Stimulated activated effector memory CD8-positive, alpha-beta T cell treated with anti-CD3 and anti-CD28 coated beads, Interleukin-12 subunit alpha, Interleukin-12 subunit beta, amount 100 ng/mL, for 72 hours (primary cell): ENCODE measurements around the gene OPN3.

ENCODE experiments used
- ATAC-seq: fragments of 150-1000 bp; cut with Tn5 transposase; 2 replicates; pipeline ENCODE4 v1.10.0; 2021
- DNase-seq, 2 donors: peaks; one replicate each; pipeline ENCODE4 v3.0.0; 2021 to 2022; ENCODE audit warnings: low spot score in 2 of 2
- H3K27ac Mint-ChIP-seq: one replicate; pipeline ENCODE4 v1.8.0; 2022; ENCODE audit warnings: mild to moderate bottlenecking, mixed read lengths
- H3K36me3 Mint-ChIP-seq: one replicate; pipeline ENCODE4 v1.8.0; 2022; ENCODE audit warnings: mild to moderate bottlenecking, mixed read lengths
- H3K4me1 Mint-ChIP-seq: one replicate; pipeline ENCODE4 v1.8.0; 2022; ENCODE audit warnings: mixed read lengths
- H3K4me3 Mint-ChIP-seq: one replicate; pipeline ENCODE4 v1.8.0; 2022; ENCODE audit warnings: mild to moderate bottlenecking, mixed read lengths
- H3K9me3 Mint-ChIP-seq: one replicate; pipeline ENCODE4 v1.8.0; 2022; ENCODE audit warnings: mixed read lengths

The OPN3 gene

DNA sequence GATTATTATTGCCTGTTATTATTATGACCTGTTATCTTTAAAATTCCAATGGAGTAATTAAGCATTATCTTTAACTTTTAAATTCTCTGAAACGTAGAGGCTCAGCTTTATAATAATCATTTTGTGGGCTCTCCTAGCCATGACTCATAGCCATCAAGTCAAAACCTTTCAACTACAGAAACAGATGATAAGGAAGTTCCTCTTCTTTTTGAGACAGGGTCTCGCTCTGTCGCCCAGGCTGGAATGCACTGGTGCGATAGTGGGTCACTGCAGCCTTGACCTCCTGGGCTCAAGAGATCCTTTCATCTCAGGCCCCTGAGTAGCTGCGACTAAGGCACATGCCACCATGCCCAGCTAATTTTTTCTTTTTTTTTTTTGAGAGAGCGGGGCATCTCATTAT, 43.5 kb downstream of the OPN3 start:
- Mint-ChIP-seq H3K9me3 (no peaks in the 10 kb centered on the region), H3K36me3 (peaks cover 8% of the 10 kb centered on the region), H3K4me1 (peaks cover 24% of the 10 kb centered on the region), H3K27ac (no peak overlapping the region), H3K4me3 (no peak overlapping the region)
- ATAC-seq, result no peak
- DNase-seq, result no peak

DNA sequence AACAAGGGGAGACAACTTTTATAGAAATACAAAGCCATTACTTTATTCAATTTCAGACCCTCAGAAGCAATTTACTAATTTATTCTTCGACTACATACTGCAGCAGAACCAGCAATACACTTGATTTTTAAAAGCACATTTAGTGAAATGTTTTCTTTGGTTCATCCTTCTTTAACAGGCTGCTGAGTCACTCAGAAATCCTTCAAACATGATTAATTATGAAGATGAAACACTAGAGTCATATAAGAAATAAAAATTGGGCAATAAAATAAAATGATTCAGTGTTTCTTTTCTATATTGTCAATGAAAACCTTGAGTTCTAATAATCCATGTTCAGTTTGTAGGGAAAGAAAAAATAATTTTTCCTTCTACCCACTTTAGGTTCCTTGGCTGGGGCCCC, 47.0 kb downstream of the OPN3 start:
- Mint-ChIP-seq H3K4me1 (peaks cover 26% of the 10 kb centered on the region), H3K9me3 (no peaks in the 10 kb centered on the region), H3K4me3 (no peak overlapping the region), H3K27ac (peak overlapping the region; percentile 72), H3K36me3 (peaks cover 8% of the 10 kb centered on the region)
- no peak for DNase-seq
- no peak for ATAC-seq

DNA sequence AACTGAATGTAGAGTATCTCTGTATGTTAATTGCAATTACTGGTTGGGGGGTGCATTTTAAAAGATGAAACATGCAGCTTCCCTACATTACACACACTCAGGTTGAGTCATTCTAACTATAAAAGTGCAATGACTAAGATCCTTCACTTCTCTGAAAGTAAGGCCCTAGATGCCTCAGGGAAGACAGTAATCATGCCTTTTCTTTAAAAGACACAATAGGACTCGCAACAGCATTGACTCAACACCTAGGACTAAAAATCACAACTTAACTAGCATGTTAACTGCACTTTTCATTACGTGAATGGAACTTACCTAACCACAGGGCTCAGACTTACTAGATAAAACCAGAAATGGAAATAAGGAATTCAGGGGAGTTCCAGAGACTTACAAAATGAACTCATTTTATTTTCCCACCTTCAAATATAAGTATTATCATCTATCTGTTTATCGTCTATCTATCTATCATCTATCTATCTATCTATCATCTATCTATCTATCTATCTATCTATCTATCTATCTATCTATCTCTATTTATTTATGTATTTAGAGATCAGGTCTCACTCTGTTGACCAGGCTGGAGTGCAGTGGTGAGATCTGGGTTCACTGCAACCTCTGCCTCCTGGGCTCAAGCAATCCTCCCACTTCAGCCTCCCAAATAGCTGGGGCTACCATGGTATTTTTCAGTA, 47.8 kb downstream of the OPN3 start:
- peaks cover 8% of the 10 kb centered on the region for H3K36me3 Mint-ChIP-seq
- peak overlapping the region; percentile 1 for H3K4me3 Mint-ChIP-seq
- H3K4me1 Mint-ChIP-seq, result peaks cover 26% of the 10 kb centered on the region
- DNase-seq (no peak), ATAC-seq (peak; percentile 98)
- H3K27ac Mint-ChIP-seq, result peak overlapping the region; percentile 72
- no peaks in the 10 kb centered on the region for H3K9me3 Mint-ChIP-seq

DNA sequence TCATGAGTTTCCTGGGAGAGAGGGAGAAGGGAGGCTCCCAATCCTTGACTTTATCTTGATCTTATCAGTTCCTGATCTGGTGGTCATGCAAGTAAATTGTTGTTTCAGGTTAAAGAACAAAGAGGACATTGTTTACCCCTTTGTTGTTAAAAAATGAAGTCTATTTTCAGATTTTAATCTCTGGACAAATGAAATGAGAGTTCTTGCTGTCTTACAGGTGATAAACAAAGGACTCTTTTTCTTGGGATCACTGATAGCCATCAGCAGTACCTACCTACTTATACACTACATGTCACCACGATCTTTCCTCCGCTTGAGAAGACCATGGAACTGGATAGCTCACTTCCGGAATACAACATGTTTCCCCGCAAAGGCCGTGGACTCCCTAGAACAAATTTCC, 48.4 kb downstream of the OPN3 start:
- no peak for DNase-seq
- Mint-ChIP-seq H3K27ac (peak overlapping the region; percentile 72), H3K9me3 (no peaks in the 10 kb centered on the region), H3K36me3 (peaks cover 8% of the 10 kb centered on the region), H3K4me3 (peak overlapping the region; percentile 1), H3K4me1 (peaks cover 26% of the 10 kb centered on the region)
- no peak for ATAC-seq

GRCh38 chr1:241591317-241591716, 48.9 kb downstream of the OPN3 start:
- ATAC-seq (peak; percentile 35), DNase-seq (no peak)
- Mint-ChIP-seq H3K36me3 (peaks cover 8% of the 10 kb centered on the region), H3K4me1 (peaks cover 26% of the 10 kb centered on the region), H3K9me3 (no peaks in the 10 kb centered on the region), H3K27ac (no peak overlapping the region), H3K4me3 (no peak overlapping the region)

GRCh38 chr1:241590719-241591118, 49.5 kb downstream of the OPN3 start:
- Mint-ChIP-seq H3K9me3 (no peaks in the 10 kb centered on the region), H3K4me1 (peaks cover 26% of the 10 kb centered on the region), H3K36me3 (peaks cover 8% of the 10 kb centered on the region), H3K4me3 (no peak overlapping the region), H3K27ac (no peak overlapping the region)
- no peak for DNase-seq
- ATAC-seq, result no peak

DNA sequence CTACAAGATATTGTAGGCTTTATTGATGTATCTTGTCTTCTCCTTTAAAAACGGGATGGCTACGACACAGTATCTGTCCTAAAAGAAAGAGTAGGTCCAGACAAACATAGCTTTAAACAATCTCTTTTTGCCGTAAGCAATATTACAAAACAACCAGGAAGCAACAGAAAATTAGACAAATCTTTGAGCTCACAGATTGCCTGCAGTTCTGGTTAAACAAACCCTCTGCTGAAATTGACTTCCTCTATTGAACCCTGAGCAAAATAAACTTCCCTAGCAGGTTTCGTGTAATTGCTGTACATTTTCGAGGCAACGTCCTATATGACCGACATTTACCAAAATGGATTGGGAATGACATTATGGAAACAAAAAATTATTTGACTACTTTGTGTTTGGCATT, 50.6 kb downstream of the OPN3 start:
- DNase-seq (no peak), ATAC-seq (no peak)
- Mint-ChIP-seq H3K36me3 (peaks cover 8% of the 10 kb centered on the region), H3K4me1 (peaks cover 26% of the 10 kb centered on the region), H3K27ac (no peak overlapping the region), H3K9me3 (no peaks in the 10 kb centered on the region), H3K4me3 (no peak overlapping the region)

DNA sequence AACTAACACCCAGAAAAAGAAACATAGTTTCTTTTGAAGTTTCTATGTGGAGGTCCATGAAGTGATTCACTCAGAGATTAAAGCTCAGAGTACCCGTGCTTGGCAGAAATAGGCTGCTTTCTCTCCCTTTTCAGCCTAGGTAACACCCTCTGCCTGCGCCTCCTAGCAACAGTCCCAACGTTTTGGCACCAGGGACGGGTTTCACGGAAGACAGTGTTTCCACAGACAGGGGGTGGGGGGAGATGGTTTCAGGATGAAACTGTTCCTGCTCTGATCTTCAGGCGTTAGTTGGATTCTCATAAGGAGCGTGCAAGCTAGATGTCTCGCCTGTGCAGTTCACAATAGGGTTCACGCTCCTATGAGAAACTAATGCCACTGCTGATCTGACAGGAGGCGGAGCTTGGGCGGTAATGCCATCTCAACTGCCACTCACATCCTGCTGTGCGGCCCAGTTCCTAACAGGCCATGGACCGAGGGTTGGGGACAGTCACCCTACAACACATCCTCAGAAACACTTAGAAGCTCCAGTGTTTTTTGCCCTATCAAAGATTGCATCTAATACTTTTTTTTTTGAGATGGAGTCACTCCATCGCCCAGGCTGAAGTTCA, 53.2 kb downstream of the OPN3 start:
- no peak overlapping the region for H3K4me3 Mint-ChIP-seq
- DNase-seq, result no peak
- ATAC-seq, result no peak
- H3K36me3 Mint-ChIP-seq, result no peaks in the 10 kb centered on the region
- H3K4me1 Mint-ChIP-seq, result peaks cover 14% of the 10 kb centered on the region
- no peak overlapping the region for H3K27ac Mint-ChIP-seq
- H3K9me3 Mint-ChIP-seq, result no peaks in the 10 kb centered on the region

- Mint-ChIP-seq H3K9me3 (no peaks in the 10 kb centered on the region), H3K36me3 (no peaks in the 10 kb centered on the region), H3K4me1 (no peaks in the 10 kb centered on the region), H3K27ac (no peak overlapping the region), H3K4me3 (no peak overlapping the region)
- no peak for ATAC-seq
- no peak for DNase-seq
These were observed 57.2 kb downstream of the OPN3 start for GRCh38 chr1:241582921-241583321.

DNA sequence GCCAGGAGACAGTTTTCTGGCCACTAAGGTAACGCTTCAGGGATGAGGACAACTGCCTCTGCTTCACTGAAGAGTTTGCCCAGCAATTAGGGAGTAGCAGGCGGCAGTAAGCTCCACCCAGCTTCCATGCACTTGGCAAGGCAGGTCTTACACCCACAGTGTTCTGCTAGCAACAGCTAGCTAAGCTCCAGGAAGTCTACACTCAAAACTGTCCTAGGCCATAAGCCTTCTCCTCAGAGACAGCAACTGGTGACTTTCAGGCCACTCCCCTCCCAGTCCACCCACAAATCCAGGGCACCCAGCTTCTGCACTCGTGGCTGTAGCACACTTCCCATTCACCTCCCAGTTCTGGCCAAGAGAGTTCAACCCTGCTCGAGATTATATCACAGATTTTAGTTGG, 60.7 kb downstream of the OPN3 start:
- H3K4me1 Mint-ChIP-seq, result no peaks in the 10 kb centered on the region
- H3K9me3 Mint-ChIP-seq, result peaks cover 9% of the 10 kb centered on the region
- ATAC-seq (peak; percentile 58), DNase-seq (no peak)
- no peak overlapping the region for H3K27ac Mint-ChIP-seq
- H3K4me3 Mint-ChIP-seq, result no peak overlapping the region
- no peaks in the 10 kb centered on the region for H3K36me3 Mint-ChIP-seq

DNA sequence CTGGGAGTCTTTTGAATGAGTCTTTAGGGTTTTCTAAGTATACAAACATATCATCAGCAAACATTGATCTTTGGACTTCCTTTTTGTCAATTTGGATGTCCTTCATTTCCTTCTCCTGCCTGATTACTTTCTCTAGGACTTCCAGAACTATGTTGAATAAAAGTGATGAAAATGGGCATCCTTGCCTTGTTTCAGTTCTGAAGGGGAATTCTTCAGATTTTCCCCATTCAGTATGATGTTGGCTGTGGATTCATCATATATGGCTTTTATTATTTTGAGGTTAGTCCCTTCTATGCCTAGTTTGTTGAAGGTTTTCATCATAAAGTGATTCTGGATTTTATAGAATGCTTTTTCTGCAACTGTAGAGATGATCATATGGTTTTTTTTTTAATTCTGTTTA, 66.0 kb downstream of the OPN3 start:
- Mint-ChIP-seq H3K4me1 (no peaks in the 10 kb centered on the region), H3K36me3 (no peaks in the 10 kb centered on the region), H3K27ac (no peak overlapping the region), H3K4me3 (no peak overlapping the region), H3K9me3 (peaks cover 9% of the 10 kb centered on the region)
- no peak for DNase-seq
- no peak for ATAC-seq

- no peak for DNase-seq
- no peak overlapping the region for H3K27ac Mint-ChIP-seq
- no peak overlapping the region for H3K4me3 Mint-ChIP-seq
- H3K9me3 Mint-ChIP-seq, result no peaks in the 10 kb centered on the region
- no peaks in the 10 kb centered on the region for H3K4me1 Mint-ChIP-seq
- no peak for ATAC-seq
- H3K36me3 Mint-ChIP-seq, result no peaks in the 10 kb centered on the region
These were observed 70.3 kb downstream of the OPN3 start for GRCh38 chr1:241569848-241570247.

- ATAC-seq, result no peak
- Mint-ChIP-seq H3K4me3 (no peak overlapping the region), H3K4me1 (no peaks in the 10 kb centered on the region), H3K9me3 (no peaks in the 10 kb centered on the region), H3K36me3 (no peaks in the 10 kb centered on the region), H3K27ac (no peak overlapping the region)
- no peak for DNase-seq
These were observed 79.4 kb downstream of the OPN3 start for GRCh38 chr1:241560849-241561187.

GRCh38 chr1:241560146-241560848, 79.9 kb downstream of the OPN3 start:
- Mint-ChIP-seq H3K27ac (no peak overlapping the region), H3K4me1 (no peaks in the 10 kb centered on the region), H3K36me3 (no peaks in the 10 kb centered on the region), H3K4me3 (no peak overlapping the region), H3K9me3 (no peaks in the 10 kb centered on the region)
- DNase-seq (no peak), ATAC-seq (no peak)

GRCh38 chr1:241557551-241558193, 82.5 kb downstream of the OPN3 start:
- no peak for ATAC-seq
- Mint-ChIP-seq H3K36me3 (no peaks in the 10 kb centered on the region), H3K9me3 (no peaks in the 10 kb centered on the region), H3K4me3 (no peak overlapping the region), H3K27ac (no peak overlapping the region), H3K4me1 (no peaks in the 10 kb centered on the region)
- DNase-seq, result no peak

DNA sequence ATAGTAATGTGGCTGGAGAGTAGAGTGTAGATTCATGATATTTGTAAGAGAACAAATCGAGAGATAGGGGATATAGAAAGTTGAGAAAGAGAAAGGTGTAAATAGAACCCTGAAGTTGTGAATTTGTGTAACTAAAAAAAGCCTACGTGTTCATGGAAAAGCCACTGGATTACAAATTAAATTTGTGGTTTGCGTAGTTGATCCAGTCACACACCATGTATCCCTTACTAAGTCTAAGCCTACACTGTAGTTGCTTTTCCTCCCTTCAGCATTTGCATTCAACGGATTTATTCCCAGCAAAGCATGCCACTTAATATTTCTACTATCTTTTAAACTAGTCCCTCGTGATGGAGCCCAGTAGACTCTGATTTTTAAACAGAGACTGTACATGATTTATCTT, 83.1 kb downstream of the OPN3 start:
- H3K9me3 Mint-ChIP-seq, result no peaks in the 10 kb centered on the region
- DNase-seq (no peak), ATAC-seq (no peak)
- H3K36me3 Mint-ChIP-seq, result no peaks in the 10 kb centered on the region
- H3K4me3 Mint-ChIP-seq, result no peak overlapping the region
- H3K27ac Mint-ChIP-seq, result no peak overlapping the region
- peaks cover 2% of the 10 kb centered on the region for H3K4me1 Mint-ChIP-seq
